Type B pancreatic cell (in vitro differentiated cells): ENCODE results near the gene HSPB8. TPM values are rescaled to one million over a fixed set of nuclear protein-coding genes. Genes with fewer than 3 reads are reported as not detected.
A peak's percentile ranks its signal among the peaks of the same experiment; 100 is the strongest.

Experiments
- DNase-seq: peaks from one replicate; pipeline ENCODE4 v3.0.0; 2021; ENCODE audit warnings: mixed read lengths; ENCODE audit not compliant: unreplicated experiment; ENCODE audit errors: extremely low spot score
- H3K27ac Mint-ChIP-seq: 2 replicates; pipeline ENCODE4 v1.8.0; 2021; ENCODE audit warnings: mild to moderate bottlenecking, mixed read lengths
- H3K27me3 Mint-ChIP-seq: 2 replicates; pipeline ENCODE4 v1.8.0; 2021; ENCODE audit warnings: mixed read lengths
- H3K36me3 Mint-ChIP-seq: 2 replicates; pipeline ENCODE4 v1.8.0; 2021; ENCODE audit warnings: mixed read lengths
- H3K4me1 Mint-ChIP-seq: one replicate; pipeline ENCODE4 v1.8.0; 2021; ENCODE audit warnings: mixed read lengths; ENCODE audit not compliant: unreplicated experiment
- H3K4me3 Mint-ChIP-seq: 2 replicates; pipeline ENCODE4 v1.8.0; 2021; ENCODE audit warnings: mild to moderate bottlenecking, mixed read lengths
- H3K9me3 Mint-ChIP-seq: 2 replicates; pipeline ENCODE4 v1.8.0; 2021; ENCODE audit warnings: mixed read lengths
- CTCF ChIP-seq: fragments of 200-600 bp; sonication (generic); conservative IDR thresholded peaks from 2 replicates; pipeline ENCODE4 v1.5.0; 2021; ENCODE audit warnings: antibody characterized with exemption, mild to moderate bottlenecking
- long read RNA-seq: library from polyadenylated mRNA; unstranded; transcript quantifications from one replicate; pipeline ENCODE4 v2.0.0, GENCODE V29; 2020
- total RNA-seq: library from RNA; stranded (reverse); gene quantifications from 2 replicates; pipeline ENCODE4 v1.2.1, GENCODE V29; 2021; ENCODE audit warnings: low replicate concordance

The HSPB8 gene
- 17.0 and 41.4 TPM in 2 replicates for total RNA-seq
- long read RNA-seq, transcript HSPB8-201 (3 exons, 2,152 nt), result major isoform, 141 of 148 reads
- long read RNA-seq, partial matches to known transcripts, result 0 of 148 reads
- long read RNA-seq, other reads (novel, unspliced or antisense), result 7 of 148 reads

GRCh38 chr12:119178544-119179334 is at the start of gene HSPB8:
HSPB8 (plus strand) TSS chr12:119178931; CDS start chr12:119179313, 382 bp downstream.
- Mint-ChIP-seq H3K27me3 (peaks cover 3% of the 10 kb centered on the region), H3K4me1 (peaks cover 40% of the 10 kb centered on the region), H3K9me3 (no peaks in the 10 kb centered on the region), H3K27ac (peak within 1 kb of the TSS; percentile 88), H3K36me3 (no peaks in the 10 kb centered on the region), H3K4me3 (peak within 1 kb of the TSS; percentile 87)
- no peak for DNase-seq
- TF ChIP-seq CTCF, result no peak

GRCh38 chr12:119129827-119130434 is 48.8 kb upstream of the HSPB8 start:
- TF ChIP-seq CTCF, result no peak

GRCh38 chr12:119130523-119130922 is 48.2 kb upstream of the HSPB8 start:
- Mint-ChIP-seq H3K36me3 (no peaks in the 10 kb centered on the region), H3K9me3 (no peaks in the 10 kb centered on the region), H3K4me1 (no peaks in the 10 kb centered on the region), H3K4me3 (no peak overlapping the region), H3K27ac (no peak overlapping the region), H3K27me3 (peaks cover 7% of the 10 kb centered on the region)
- TF ChIP-seq CTCF, result no peak
- DNase-seq, result no peak

More at GRCh38 chr12:119129827-119130434, 48.8 kb upstream of the HSPB8 start:
- DNase-seq, result no peak
- H3K27ac Mint-ChIP-seq, result no peak overlapping the region
- no peaks in the 10 kb centered on the region for H3K9me3 Mint-ChIP-seq
- no peaks in the 10 kb centered on the region for H3K36me3 Mint-ChIP-seq
- H3K4me1 Mint-ChIP-seq, result no peaks in the 10 kb centered on the region
- H3K4me3 Mint-ChIP-seq, result no peak overlapping the region
- peaks cover 7% of the 10 kb centered on the region for H3K27me3 Mint-ChIP-seq

- no peaks in the 10 kb centered on the region for H3K9me3 Mint-ChIP-seq
- no peaks in the 10 kb centered on the region for H3K4me1 Mint-ChIP-seq
- no peak overlapping the region for H3K4me3 Mint-ChIP-seq
These were observed 44.3 kb upstream of the HSPB8 start for GRCh38 chr12:119134284-119135072.

More at GRCh38 chr12:119134284-119135072, 44.3 kb upstream of the HSPB8 start:
- H3K36me3 Mint-ChIP-seq, result no peaks in the 10 kb centered on the region
- H3K27ac Mint-ChIP-seq, result no peak overlapping the region
- TF ChIP-seq CTCF, result no peak
- H3K27me3 Mint-ChIP-seq, result peaks cover 8% of the 10 kb centered on the region
- DNase-seq, result no peak
